ENCODE data around the gene PROX1.

GRCh38 chr1:214066190-214066589, 78.4 kb downstream of the PROX1 start:
- no peak for TF ChIP-seq CTCF (IDR thresholded peaks at IDR 0.05)
- no peak for TF ChIP-seq EZH2 (IDR thresholded peaks at IDR 0.05; ENCODE audit: borderline replicate concordance, insufficient read depth, low read depth, low read length, poor library complexity, severe bottlenecking)

Measured in B cell (primary cell).